Fibroblast of pulmonary artery (primary cell): ENCODE data around the gene SNTG2.

Experiments
- DNase-seq: peaks from one replicate; pipeline ENCODE4 v3.0.0-alpha.2; 2010; ENCODE audit warnings: low read depth
- H3K4me3 ChIP-seq: replicated peaks from 2 replicates; pipeline ENCODE4 v1.5.1; 2011; ENCODE audit warnings: low read depth, mild to moderate bottlenecking, control low read depth, low read length, moderate library complexity
- CTCF ChIP-seq: IDR thresholded peaks from 2 replicates; pipeline ENCODE4 v1.5.1; 2011; ENCODE audit warnings: mild to moderate bottlenecking, control low read depth, low read length, inconsistent platforms; ENCODE audit errors: missing control alignments

The SNTG2 gene

GRCh38 chr2:1319393-1319792 is 368.7 kb downstream of the SNTG2 start:
- TF ChIP-seq CTCF: no peak

GRCh38 chr2:1321321-1321720 is 370.7 kb downstream of the SNTG2 start:
- TF ChIP-seq CTCF: no peak
- no peak overlapping the region for H3K4me3 ChIP-seq
- DNase-seq: no peak

More at GRCh38 chr2:1319393-1319792, 368.7 kb downstream of the SNTG2 start:
- DNase-seq: no peak
- H3K4me3 ChIP-seq: no peak overlapping the region

GRCh38 chr2:1324884-1325283 is 374.2 kb downstream of the SNTG2 start:
- no peak for DNase-seq
- H3K4me3 ChIP-seq: no peak overlapping the region
- no peak for TF ChIP-seq CTCF

- H3K4me3 ChIP-seq: no peak overlapping the region
- no peak for TF ChIP-seq CTCF
- DNase-seq: no peak
Measured at GRCh38 chr2:1328684-1329083, 378.0 kb downstream of the SNTG2 start.

- DNase-seq: no peak
- no peak for TF ChIP-seq CTCF
Measured at GRCh38 chr2:1339388-1340140, 388.9 kb downstream of the SNTG2 start.

GRCh38 chr2:1340141-1340512 is 389.5 kb downstream of the SNTG2 start:
- no peak for TF ChIP-seq CTCF
- no peak for DNase-seq
- no peak overlapping the region for H3K4me3 ChIP-seq

More at GRCh38 chr2:1339388-1340140, 388.9 kb downstream of the SNTG2 start:
- H3K4me3 ChIP-seq: no peak overlapping the region

- DNase-seq: no peak
- TF ChIP-seq CTCF: no peak
- H3K4me3 ChIP-seq: no peak overlapping the region
Measured at GRCh38 chr2:1341404-1342120, 390.9 kb downstream of the SNTG2 start.
